LNCAP (cell line): ENCODE results near the gene OSBPL8.

Source experiments
- TF ChIP-seq, protein P1 (sequence below): fragments of 450-650 bp; IDR thresholded peaks from 2 replicates; pipeline ENCODE4 v1.5.1; 2017; ENCODE audit warnings: mild to moderate bottlenecking

OSBPL8 gene

DNA sequence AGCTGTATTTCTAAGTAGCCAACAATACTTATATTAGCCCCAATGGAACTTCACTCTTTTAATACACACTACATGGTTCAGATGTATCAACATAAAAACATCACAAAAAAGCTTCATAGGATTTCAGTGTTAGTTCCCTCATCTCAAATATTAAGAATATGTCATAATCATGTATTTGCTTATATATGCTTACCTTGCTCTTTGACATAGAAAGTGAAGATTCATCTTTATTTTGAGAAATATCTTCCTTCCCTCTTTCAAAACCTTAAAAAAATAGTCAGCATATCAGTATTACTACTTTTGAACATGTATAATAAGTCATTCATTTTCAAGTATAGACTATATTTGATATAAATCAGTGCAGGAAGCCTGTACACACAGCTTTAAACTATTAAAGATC, 149.2 kb downstream of the OSBPL8 start:
- TF ChIP-seq, protein P1, sequence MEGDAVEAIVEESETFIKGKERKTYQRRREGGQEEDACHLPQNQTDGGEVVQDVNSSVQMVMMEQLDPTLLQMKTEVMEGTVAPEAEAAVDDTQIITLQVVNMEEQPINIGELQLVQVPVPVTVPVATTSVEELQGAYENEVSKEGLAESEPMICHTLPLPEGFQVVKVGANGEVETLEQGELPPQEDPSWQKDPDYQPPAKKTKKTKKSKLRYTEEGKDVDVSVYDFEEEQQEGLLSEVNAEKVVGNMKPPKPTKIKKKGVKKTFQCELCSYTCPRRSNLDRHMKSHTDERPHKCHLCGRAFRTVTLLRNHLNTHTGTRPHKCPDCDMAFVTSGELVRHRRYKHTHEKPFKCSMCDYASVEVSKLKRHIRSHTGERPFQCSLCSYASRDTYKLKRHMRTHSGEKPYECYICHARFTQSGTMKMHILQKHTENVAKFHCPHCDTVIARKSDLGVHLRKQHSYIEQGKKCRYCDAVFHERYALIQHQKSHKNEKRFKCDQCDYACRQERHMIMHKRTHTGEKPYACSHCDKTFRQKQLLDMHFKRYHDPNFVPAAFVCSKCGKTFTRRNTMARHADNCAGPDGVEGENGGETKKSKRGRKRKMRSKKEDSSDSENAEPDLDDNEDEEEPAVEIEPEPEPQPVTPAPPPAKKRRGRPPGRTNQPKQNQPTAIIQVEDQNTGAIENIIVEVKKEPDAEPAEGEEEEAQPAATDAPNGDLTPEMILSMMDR, result no peak

DNA sequence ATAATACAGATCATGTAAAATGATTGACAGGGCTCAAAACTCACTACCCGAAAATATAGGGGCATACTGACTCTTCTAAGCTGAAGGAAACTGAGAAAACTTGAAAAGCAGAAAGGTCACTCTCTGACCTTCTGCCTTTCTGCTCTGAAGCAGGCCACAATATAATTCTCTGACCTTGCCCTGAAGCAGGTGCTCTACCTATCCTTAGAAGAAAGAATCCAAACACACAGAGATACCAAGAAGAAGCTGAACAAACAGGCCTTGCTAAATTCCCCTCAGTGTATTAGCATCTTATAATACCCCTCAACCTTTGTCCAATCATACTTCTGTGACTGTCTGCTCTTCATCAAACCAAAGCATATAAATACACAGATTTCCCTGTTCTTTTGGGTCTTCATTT, 150.5 kb downstream of the OSBPL8 start:
- TF ChIP-seq, protein P1, result no peak

DNA sequence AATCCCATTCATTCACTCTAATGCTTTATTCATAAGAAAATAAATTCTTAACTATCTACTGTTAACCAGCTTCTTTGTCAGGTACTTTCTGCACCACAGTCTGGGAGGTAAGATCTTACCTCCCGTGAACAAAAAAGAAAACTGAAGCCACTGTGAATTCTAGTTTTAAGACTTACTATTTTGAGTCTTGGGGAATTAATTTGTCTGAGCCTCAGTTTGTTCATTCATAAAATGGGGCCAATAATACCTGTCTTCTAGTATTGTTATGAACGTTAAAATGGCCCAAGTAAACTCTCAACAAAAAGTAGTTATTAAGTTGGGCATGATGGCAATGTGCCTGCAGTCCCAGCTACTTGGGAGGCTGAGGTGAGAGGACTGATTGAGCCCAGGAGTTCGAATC, 151.9 kb downstream of the OSBPL8 start:
- TF ChIP-seq, protein P1, result no peak

DNA sequence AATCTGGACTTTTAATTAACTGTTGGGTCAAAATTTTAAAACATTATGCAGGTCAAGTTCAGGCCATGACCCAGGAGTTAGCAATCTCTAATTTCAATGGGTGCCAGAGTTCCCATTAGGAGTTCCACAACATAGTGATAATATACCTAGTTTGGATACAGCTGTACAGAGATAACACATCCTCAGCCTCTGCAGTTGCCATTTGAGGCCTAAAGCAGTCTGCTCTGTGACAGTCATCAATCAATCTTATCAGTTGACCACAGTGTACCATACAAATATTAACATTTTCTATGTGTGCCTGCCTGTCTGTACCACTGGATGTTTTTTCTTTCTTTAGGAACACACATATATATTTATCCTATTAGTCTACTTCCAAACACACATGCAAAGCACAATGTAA, 157.3 kb downstream of the OSBPL8 start:
- TF ChIP-seq, protein P1, result no peak

DNA sequence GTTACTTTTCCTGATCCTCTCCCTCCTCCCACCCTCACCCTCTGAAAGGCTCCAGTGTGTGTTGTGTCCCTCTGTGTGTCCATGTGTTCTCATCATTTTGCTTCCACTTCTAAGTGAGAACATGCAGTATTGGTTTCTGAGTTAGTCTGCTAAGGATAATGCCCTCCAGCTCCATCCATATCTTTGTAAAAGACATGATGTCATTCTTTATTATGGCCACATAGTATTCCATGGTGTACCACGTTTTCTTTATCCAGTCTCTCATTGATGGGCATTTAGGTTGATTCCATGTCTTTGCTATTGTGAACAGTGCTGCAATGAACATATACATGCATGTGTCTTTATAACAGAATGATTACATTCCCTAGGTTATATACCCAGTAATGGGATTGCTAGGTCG, 159.4 kb downstream of the OSBPL8 start:
- TF ChIP-seq, protein P1, result no peak

DNA sequence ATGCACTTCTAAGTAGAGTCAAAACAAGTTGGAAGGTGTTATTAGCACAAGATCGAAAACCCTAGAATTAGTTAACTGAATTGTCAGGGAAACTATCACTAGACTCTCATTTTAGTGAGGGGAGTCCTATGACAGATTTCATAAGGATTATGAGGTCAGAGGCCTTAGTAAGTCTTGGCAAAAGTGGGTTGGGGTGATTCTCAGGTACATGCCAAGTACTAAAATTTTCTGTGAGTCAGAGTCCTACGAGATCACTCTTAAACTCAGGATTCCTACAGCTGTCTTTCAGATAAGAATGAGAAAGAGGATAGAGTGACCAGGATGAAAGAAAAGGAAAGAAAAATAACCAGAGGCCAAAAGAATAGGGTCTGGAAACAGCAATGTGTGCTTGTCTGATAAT, 160.5 kb downstream of the OSBPL8 start:
- TF ChIP-seq, protein P1, result no peak

DNA sequence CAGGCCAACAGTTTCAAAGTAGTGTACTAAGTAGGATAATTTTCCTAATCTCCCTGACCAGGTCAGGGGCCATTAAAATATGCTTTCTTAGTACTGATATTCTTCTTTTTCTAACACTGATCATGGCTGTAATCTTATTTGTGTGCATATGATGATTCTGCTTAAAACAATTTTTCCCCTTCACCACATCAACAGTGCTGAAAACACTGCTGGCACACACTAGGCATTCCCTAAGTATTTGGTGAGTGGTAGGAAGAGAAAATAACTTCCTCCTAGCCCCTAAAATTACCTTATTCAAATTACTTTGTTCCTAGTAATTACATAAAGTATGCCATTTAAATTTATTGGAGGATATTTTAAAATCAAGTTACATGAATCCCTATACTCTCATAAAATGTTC, 161.5 kb downstream of the OSBPL8 start:
- TF ChIP-seq, protein P1, result no peak

DNA sequence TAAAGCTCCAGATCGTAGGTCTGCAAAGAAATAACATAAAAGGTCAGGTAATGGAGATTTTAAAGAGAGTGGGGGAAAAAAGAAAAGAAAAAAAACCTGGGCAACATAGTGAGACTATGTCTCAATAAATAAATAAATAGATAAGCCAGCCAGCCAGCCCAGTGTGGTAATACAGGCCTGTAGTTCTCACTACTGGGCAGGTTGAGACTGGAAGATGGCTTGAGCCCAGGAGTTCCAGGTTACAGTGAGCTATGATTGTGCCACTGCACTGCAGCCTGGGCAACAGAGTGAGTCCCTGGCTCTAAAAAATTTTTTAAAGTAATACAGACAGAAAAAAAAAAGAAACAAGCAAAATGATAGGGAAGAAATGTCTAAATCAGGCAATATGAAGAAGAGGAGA, 168.1 kb downstream of the OSBPL8 start:
- TF ChIP-seq, protein P1, result no peak
